ENCODE results near the gene CADPS. TPM values are rescaled to one million over a fixed set of nuclear protein-coding genes. Genes with fewer than 3 reads are reported as not detected.

Gene CADPS
- total RNA-seq, 1 experiment from 2014 or later, result 0.18 TPM

GRCh38 chr3:62644493-62644892, 230.7 kb downstream of the CADPS start:
- no peak for DNase-seq (ENCODE audit: low read depth)

- no peak for DNase-seq (ENCODE audit: low read depth)
Measured at GRCh38 chr3:62638316-62638715, 236.9 kb downstream of the CADPS start.

GRCh38 chr3:62636235-62636826, 238.9 kb downstream of the CADPS start:
- no peak for DNase-seq (ENCODE audit: low read depth)

DNA sequence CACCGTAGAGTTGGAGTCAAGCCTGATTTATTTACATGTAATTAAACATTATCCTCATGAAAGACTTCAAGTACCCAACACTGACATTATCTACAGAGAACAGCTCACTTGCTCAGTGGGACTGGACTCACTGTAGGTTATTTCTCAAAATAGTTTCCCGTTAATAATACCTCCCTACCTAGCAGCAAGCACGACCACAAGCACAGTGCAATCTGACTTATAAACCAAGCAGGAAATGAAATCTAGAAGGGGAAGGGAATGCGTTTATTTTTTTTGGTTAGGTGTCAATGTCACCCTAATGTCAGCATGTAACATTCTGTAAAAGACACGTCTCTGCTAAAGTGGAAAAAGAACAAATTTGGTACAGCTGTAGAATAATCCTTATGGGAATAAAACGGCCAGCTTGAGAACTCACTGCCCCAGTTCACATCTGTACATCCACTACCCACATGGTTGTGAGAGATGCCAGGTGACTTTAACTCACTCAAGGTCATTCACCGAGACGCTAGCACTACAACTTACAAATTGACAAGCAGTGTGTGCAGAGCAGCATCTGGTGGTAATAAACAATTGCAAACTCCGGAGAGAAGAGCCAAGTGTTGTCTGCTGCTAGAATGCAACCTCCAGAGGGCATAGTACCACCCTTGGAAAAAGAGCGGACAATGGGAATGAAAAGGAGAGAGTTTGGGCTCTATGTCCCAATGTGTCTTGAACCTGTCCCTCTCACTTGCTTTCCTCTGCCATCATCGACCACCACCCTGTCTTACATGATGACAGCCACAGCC, 242.5 kb downstream of the CADPS start:
- DNase-seq (ENCODE audit: low read depth), result peak; percentile 20

GRCh38 chr3:62631488-62631887, 243.7 kb downstream of the CADPS start:
- DNase-seq (ENCODE audit: low read depth), result no peak

DNA sequence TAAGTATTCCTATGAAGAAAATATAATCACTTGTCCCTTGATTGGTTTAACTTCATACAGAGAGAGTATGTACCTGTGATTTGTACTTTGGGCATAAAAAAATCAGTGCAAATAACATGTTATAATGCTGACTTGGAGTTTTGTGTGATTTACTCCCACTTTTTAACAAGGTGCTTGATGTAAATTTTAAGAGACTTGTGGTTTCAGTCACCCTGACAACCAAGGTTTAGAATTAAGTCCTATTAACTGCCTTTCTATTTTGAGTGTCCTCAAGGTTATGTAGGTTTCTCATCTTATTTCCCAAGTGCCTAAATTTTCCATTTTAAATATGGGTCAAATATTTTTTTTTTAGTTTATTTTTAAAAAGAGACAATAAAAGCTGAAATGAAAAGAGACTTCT, 244.6 kb downstream of the CADPS start:
- no peak for DNase-seq (ENCODE audit: low read depth)

DNA sequence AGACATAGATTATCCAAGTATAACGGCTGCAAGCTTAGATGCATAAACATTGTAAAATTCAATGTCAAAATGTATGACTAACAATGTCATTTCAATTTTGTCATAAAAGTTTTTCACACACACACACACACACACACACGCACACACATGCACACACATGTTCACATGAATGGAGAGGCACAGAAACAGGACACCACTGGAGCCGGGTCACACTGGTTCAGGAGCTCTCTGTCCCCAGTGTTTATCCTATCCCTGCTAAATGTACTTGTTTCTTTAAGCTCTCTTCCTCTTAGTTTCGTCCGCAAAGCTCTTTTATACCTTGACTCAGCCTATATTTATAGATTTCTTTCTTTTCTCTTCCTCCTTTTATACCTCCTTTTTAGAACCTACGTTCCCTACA, 249.9 kb downstream of the CADPS start:
- DNase-seq (ENCODE audit: low read depth), result no peak

- no peak for DNase-seq (ENCODE audit: low read depth)
Measured at GRCh38 chr3:62624185-62624584, 251.0 kb downstream of the CADPS start.

DNA sequence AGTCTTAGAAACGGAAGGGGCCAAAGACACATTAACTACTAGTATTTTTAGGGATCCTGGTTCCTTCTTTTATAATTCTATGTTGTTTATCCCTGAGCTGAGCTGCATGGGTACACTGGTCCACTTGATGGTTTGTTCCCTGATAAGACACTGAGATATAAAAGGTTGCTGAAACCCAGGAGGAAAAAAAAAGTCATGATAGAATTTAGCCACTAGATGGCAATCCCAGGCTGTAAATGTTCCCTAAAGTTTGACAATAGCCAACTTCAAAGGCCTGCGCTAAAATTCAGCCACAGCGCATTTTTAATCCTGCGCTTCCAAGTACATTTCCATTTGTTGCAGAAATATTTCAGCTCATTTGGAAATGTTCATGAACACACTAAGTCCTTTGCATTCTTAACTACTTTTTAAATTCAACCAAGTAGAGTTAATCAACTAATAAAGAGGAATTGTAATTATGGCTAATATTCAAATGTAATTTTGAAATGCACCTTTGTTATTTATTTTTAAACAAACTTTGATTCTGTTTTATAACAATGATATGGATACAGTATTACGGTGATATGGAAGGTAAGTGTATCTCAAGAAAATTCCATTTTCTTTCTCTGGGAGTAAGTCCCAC, 252.6 kb downstream of the CADPS start:
- peak; percentile 69 for DNase-seq (ENCODE audit: low read depth)

GRCh38 chr3:62621925-62622324, 253.3 kb downstream of the CADPS start:
- DNase-seq (ENCODE audit: low read depth), result no peak

- DNase-seq (ENCODE audit: low read depth), result no peak
Measured at GRCh38 chr3:62621176-62621575, 254.0 kb downstream of the CADPS start.

DNA sequence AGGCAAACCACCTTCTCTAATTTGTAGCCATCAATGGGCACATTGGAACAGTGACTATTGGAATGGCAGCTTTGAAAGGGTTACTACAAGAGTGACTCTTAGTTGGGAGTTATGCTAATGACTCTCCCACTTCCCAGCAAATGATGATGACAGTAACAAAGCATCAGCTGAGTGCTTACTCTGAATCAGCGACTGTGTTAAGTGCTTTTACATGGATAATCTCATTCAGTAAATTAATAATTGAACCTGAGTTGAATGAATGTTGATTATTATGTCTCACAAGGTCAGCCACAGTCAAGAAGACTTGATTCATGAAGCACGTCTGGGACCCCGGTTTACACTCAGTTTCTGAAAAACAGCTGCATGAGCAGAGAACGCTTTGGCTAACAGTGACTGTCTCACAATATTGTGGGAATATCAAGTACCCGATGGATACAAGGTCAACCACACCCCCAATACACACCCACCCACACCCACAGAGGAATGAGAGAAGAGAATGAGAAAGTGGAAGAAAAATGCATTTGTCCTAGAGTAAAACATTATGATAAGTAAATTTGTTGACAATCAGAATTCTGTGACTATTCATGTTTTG, 259.9 kb downstream of the CADPS start:
- no peak for DNase-seq (ENCODE audit: low read depth)

DNA sequence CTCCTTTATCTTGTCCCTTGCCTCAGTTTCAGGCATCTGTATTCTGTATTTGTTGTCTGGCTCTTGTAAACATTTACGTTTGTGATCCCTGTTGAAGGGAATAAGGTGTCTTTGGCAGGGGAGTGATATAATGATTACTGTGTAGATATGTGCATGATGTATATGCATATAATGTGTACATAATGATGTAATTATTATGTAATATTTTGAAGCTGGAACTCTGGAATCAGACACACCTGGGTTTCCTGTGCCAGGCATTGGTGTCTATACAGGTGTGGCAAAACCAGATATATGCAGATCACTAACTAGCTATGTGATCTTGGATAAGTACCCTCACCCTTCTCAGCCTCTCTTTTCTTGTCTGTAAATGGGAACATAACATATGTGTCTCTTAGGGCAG, 260.7 kb downstream of the CADPS start:
- DNase-seq (ENCODE audit: low read depth), result no peak

- peak; percentile 66 for DNase-seq (ENCODE audit: low read depth)
Measured at GRCh38 chr3:62611541-62612240, 263.5 kb downstream of the CADPS start.

DNA sequence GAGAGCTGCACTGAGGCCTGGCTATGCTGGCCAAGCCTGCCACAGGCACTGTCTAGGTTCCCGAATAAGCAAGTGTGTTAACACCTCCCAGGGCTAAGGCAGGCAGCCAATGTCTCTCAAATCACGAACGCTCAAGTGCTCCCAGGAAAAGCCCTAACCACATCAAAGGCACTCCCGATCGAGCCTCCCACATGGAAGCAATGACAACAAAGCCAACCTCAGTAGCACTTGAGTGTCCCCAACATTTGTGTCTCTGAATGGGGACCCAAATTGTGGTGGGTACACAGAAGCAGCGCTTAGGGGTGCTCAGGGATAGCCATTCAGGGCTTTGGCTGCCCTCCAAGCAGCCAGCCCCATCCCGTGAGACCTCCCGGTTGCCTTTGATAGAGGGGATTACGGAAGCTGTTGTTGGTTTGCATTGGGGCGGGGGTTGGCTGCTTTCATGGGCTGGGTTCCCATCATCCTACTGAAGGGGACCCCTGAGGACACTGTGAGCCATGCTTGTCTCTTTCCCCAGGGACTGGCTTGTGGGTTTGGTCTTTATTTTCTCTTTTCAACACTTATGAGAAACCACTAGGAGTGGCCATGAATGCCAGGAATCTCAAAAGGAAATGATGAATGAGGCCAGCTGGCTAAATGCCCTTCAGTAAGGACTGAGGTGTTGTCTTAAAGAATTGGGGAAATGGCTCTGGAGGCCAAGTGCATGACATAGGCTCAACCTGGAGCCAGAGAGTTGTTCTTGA, 267.8 kb downstream of the CADPS start:
- DNase-seq (ENCODE audit: low read depth), result peak; percentile 93

- DNase-seq (ENCODE audit: low read depth), result no peak
Measured at GRCh38 chr3:62605413-62606068, 269.7 kb downstream of the CADPS start.

GRCh38 chr3:62604751-62605351, 270.4 kb downstream of the CADPS start:
- DNase-seq (ENCODE audit: low read depth), result no peak

- DNase-seq (ENCODE audit: low read depth), result peak; percentile 92
Measured at GRCh38 chr3:62604298-62604697, 270.9 kb downstream of the CADPS start.

DNA sequence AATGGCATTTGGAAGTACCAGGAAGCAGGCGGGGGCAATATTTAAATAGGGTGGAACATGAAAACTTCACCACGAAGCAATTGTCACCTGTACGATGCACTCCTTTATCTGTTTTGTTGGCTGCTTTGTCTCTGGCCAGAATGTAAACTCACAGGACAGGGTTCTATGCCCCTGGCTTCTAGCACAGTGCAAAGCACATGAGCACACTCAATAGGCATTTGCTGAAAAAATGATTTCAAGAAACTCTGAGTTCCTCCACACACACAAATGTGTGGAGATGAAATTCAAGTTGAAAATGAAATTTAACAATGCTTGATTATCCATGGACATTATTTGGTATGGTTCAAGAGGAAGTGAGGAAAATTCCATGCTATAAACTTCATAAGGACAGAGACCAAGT, 272.2 kb downstream of the CADPS start:
- no peak for DNase-seq (ENCODE audit: low read depth)

Measured in HT1080 (cell line).